DMS53 (cell line): ENCODE measurements around the gene TXNL4A.

Source experiments
- DNase-seq: peaks from one replicate; lab custom pipeline; 2025; lab: John Stamatoyannopoulos, UW

TXNL4A gene

DNA sequence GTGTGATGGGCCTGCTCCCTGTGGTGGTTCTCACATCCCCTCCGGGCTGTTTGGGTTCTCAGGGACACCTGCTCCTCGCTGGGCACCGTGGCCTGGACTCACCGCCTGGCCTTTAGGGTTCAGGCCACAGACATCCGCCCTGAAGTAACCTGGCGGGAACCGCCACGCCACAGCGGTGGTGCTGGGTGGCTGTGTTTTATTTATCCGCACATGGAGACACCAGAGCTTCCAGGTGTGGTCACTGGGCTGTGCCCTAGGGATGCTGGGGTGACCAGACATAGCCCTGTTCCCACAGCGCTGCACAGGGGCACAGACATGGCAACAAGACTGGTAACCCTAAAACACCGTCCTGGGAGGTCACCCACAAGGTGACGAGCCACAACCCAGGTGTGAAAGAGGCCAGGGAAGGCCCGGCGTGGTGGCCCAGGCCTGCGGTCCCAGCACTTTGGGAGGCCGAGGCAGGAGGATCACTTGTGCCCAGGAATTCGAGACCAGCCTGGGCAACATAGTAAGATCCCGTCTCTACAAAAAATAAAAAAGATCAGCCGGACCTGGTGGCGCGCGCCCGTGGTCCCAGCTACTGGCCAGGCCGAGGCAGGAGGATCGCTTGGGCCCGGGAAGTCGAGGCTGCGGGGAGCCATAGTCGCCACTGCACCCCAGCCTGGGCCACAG lies 24.6 kb downstream of the TXNL4A start:
- DNase-seq = no peak

DNA sequence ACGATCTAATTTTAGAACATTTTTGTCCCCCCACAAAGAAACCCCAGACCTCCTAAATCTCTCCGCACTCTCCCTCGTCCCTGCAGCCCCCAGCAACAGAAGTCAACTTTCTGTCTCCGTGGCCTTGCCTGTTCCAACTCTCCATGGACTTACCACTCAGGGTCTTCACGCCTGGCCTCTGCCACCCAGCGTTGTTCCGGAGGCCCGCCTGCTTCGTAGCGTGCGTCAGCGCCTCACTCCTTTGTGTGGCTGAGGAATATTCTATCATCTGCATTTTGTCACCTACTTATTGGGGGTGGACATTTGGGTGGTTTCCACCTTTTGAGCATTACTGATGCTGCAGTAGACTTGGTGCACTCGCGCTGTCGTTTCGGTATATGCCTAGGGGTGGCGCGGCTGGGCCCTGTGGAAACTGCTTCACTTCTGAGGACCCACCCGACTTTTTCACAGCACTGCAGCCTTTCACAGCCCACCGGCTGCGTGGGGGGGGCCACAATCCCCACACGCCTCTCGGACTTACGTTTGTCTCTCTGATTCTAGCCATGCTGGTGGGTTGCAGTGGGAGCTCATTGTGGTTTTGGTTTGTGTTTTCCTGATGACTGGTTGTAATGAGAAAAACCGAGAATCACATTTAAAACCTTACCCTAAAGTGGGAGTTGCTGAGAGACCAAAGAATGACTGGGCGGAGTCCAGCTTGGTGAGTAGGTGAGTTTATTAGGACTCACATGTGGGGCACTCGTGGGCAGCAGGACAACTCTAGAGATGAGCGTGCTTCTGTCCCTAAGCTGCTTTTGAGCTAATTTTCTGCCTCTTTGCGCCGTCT lies 25.3 kb downstream of the TXNL4A start:
- no peak for DNase-seq

DNA sequence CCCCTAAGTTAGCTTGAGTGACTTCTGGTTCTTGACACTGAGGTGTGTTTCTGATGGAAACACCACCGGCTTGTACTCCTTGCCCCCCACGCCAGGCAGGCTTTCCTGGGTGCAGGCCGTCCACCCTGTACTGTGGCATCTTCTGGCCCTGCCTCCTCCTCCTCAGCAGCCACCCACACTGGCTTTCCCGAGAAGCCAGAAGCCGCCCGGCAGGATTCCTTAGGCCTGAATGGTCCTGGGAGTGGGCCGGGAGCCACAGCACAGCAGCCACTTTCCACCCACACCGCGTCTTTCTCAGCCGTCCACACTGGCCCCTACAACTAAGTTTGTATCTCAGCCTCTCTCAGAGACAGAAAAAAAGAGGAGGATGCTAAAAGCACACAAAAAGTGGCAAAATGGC lies 26.1 kb downstream of the TXNL4A start:
- no peak for DNase-seq

DNA sequence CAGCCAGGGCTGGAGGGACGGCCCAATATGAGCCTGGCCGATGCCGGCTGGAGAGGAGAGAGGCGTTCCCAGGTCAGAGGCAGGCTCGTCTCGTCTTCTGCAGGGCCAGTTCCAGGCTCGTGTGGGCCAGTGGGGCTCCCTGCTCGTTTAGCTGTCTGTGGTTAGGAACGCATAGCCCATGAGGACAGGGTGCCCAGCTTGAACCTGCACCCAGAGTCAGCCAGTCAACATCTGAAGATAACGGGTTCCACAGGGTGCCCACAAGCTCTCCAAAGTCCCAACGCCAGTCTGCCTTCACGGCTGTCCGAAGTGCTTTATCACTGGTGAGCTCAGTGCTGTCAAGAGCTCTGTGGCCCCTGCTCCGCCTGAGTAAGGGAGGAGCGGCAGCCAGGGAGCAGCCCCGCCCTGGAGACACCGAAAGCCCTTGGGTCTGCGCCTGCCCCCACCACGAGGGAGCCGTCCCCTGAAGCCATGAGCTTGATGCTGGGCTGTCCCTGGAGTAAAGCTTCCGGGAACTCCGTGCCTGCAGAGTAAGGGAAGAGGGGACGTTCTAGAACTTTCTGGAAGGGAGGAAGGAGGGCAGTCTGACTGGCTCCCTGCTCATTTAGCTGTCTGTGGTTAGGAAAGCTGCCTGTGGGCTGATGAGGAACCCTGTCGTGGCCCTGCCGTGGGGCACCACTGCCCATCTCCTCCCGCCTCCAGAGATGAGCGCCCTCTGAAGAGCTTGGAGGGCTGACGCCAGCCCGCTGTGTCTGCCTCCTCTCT lies 26.7 kb downstream of the TXNL4A start:
- no peak for DNase-seq

DNA sequence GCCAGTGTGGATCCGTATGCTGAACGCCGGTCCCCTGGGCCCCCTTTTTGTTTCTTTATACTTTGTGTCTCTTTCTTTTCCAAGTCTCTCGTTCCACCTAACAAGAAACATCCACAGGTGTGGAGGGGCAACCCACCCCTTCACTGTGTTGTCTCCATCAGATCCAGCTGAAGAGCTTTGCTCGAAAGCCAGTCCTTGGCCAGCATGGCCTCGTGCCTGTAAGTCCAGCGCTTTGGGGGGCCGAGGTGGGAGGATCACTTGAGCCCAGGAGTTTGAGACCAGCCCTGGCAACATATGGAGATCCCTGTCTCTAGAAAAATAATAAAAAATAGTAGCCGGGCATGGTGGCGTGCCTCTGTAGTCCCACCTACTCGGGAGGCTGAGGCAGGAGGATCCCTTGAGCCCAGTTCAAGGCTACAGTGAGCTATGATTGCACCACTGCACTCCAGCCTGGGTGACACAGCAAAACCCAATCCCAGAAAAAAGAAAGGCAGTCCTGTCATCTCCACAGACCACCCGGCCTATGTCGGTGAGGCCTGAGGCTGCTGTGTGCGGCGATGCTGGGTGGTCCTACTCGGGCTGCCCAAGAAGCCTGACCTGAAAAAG lies 27.3 kb downstream of the TXNL4A start:
- DNase-seq = no peak

DNA sequence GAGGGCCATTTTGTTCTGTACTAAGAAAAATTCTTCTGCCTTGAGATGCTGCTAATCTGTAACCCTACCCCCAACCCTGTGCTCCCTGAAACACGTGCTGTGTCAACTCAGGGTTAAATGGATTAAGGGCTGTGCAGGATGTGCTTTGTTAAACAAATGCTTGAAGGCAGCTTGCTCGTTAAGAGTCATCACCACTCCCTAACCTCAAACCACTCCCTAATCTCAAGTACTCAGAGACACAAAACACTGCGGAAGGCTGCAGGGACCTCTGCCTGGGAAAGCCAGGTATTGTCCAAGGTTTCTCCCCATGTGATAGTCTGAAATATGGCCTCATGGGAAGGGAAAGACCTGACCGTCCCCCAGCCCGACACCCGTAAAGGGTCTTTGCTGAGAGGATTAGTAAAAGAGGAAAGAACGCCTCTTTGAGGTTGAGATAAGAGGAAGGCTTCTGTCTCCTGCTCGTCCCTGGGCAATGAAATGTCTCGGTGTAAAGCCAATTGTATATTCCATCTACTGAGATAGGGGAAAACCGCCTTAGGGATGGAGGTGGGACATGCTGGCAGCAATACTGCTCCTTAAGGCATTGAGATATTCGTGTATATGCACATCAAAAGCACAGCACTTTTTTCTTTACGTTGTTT lies 28.1 kb downstream of the TXNL4A start:
- peak; percentile 64 for DNase-seq

DNA sequence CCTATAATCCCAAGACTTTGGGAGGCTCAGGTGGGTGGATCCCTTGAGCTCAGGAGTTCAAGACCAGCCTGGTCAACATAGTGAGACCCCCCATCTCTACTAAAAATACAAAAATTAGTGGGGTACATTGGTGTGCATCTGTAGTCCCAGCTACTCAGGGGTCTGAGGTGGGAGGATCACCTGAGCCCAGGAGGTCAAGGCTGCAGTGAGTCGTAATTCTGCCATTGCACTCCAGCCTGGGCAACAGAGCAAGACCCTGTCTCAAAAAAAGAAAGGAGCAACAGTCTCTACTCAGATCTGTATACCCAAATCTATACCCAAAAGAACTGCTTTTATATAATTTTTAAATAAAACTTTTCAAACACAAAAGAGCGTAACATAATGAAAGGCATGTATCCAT lies 29.4 kb downstream of the TXNL4A start:
- no peak for DNase-seq

DNA sequence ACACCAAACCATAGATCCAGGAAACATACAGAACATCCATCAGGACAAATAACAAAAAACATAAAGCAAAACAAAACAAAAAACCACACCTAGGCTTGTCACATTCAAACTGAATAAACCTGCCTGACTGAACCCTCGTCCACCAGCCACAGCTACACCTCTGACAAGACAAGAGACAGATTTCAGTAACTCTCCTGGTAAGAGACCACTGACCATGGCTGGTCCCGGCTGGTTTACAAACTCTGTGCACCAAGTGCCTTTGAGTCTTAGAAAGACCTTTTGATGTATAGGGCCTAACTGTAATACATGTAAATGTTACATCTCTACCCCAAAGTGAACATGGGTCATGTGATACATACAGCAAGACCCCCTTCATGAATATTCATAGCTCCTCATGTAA lies 32.1 kb downstream of the TXNL4A start:
- DNase-seq = no peak

DNA sequence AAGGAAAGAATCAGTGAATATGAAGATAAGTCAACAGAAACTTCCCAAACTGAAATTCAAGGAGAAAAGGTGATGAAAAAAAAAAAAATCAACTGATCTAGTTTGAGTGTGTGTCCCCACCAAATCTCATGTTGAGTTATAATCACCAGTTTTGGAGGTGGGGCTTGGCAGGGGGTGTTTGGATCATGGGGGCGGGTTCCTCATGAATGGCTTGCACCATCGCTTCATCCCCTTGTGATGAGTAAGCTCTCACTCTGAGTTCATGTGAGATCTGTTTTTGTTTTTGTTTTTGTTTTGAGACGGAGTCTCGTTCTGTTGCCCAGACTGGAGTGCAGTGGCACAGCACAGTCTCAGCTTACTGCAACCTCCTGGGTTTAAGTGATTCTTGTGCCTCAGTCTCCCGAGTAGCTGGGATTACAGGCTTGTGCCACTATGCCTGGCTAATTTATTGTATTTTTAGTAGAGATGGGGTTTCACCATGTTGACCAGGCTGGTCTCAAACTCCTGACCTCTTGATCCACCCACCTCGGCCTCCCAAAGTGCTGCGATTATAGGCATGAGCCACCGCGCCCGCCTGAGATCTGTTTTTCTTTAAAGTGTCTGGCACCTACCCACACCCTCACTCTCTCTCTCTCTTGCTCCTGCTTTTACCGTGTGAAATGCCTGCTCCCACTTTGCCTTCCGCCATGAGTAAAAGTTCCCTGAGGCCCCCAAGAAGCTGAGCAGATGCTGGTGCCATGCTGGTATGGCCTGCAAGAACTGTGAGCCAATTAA lies 32.9 kb downstream of the TXNL4A start:
- no peak for DNase-seq

DNA sequence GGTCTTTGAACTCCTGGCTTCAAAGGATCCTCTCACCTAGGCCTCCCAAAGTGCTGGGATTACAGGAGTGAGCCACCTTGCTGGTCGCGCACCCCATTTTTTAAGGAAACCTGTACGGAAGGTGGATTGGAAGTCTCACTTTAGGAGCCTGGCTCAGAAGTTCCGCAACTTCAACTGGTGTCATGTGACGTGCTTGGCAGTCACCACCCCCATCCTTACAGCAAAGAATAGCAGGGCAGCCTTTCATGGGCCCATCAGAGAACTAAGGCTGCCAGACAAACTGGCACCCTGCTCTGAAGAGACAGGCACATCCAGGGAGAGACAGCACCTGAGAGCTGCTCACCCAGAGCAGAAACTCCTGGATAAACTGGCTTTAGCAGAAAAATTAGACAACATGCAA lies 33.6 kb downstream of the TXNL4A start:
- DNase-seq = no peak

DNA sequence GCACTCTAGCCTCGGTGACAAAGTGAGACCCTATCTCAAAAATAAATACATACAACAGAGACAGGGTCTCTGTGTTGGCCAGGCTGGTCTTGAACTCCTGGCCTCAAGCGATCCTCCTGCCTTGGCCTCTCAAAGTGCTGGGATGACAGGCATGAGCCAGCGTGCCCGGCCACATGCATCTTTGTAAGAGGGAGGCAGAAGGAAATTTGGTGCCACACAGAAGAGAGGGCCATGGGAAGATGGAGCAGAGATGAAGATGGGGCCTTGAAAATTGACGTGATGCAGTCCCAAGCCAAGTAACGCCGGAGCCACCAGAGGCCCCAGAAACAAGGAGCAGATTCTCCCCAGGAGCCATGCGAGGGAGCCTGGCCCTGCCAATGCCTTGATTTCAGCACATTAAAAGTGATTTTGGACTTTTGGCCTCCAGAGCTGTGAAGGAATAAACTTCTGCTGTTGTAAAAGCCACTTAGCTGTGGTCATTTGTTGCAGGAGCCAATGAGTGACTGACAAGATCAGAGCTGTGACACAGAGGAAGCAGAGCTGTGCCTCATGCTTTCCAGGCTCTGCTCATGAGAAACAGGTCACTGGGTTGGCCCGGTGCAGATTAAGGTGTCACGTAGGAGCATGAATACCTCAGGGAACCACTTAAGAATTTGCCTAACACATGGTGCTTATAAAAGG lies 34.3 kb downstream of the TXNL4A start:
- peak; percentile 34 for DNase-seq

DNA sequence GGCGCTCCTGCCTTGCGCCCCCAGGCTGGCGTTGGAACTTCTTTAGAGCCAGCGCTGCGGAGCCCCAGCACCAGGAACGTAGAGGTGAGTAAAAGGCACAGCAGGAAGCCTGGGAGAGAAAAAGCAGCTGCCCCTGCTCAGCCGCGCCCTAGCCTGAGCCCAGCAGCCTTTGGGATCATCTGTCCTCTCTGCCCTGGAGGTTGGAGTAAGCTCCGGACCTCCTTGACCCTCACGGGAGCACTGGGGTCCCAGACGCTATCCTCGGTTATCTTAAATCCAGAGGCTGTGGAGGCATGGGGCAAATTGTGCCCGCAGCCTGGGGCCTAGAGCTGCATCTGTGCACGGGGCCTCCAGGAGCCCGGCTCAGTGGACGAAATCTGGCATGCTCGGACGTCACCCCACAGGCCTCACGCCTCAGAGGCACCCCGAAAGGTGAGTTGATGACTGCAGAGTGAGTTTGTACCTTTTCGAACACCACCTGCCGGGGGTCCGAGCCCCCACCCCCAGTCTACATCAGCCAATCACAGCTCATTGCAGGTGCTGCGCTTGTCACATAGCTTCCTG lies 35.3 kb downstream of the TXNL4A start:
- peak; percentile 36 for DNase-seq

DNA sequence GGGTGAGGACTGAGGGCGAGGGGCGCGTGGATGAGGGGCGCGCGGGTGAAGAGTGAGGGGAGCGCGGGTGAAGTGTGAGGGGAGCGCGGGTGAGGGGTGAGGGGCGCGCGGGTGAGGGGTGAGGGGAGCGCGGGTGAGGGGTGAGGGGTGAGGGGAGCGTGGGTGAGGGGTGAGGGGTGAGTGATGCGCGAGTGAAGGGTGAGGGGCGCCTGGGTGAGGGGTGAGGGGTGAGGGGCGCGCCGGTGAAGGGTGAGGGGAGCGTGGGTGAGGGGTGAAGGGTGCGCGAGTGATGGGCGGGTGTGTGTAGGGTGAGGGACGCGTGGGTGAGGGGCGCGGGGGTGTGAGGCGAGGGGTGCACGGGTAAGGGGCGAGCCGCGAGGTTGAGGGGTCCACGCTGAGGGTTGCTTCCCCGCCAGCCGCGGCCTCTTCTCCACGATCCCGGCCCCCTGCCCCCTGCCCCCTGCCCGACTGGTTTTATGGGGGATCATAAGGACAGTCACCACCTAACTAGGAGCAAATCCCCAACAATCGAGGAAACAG lies 35.8 kb downstream of the TXNL4A start:
- no peak for DNase-seq

DNA sequence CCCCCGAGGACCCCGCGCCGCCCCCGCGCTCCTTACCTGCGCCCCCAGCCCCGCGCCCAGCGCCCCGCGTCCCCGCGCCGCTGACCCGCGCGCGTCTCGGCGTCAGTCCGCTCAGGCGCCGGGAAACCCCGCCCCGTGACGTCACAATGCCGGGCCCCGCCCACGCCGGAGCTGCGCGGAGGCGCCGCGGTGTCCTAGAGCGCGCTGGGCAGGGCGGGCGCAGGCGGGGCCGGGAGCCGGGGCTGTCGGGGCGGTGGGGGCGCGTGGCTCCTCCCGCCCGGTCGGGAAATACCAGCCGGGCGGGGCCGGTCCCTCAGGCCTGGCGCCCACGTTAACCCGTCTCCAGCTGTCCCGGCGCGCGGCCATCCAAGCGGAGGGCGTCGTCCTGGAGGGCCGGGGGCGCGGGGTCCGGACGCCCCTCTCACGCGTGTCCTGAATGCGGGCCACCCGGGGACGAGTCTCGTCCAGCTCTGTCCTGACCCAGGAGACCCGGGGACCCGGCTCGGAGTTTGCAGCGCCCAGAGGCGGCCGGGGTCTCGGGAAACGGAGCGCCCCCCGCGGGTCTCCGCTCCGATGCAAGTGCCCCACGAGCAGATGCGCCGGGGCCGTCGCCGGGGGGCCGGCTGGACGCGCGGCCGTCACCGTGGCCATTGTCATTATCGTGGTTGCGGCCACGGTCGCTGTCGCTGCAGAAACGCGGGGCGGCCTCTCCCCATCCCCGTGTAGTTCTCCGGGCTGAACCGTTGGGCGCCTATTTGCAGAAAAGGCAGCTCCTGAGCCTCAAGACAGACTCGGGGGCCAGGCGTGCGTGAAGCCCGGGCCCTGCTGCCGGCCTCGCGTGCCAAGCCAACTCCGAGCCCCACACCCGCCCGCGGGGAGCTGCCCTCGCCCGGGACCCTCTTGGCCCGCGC lies 36.6 kb downstream of the TXNL4A start, which contains the start of gene SLC66A2:
Gene SLC66A2, minus strand, starts transcription at position 109 of the 911 bp plus-strand sequence. CDS start 727 bp downstream, outside the sequence.
- peak; percentile 95 for DNase-seq

DNA sequence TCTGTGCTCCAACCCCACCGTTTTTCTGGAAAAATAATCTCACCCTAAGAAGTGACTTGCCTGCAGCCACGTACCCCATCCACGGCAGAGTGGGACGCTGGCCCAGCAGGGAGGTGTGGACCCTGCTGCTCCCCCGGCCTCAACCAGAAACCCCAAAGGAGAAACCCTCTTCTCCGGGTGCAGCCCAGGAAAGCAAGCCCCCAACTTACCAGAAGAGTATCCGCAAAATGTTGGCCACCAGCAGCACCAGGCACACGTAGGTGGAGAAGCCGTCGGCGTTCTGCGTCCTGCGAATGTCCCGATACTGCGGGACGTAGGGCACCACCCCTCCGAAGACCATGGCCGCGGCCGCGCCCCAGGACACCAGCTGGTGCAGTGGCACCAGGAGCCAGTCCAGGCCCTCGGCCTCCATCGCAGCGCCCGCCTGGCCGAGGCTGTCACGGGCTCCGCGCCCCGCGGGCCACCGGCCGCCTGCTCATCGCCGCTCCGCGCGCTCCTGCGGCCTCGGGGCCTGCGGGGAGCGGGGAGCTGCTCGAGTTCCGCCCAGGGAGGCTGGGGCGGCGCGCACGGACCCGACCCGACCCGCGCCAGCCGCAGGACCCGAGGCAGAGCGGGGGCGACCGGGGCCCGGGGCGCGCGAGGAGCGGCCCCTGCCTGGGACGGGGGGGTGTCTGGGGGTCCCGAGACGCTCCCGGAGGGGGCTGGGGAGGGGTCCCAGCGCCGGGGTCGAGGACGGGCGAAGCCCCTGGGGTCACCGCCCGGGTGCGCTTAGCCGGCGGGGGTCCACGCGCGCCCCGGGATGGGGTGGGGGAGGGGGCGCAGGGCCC lies 37.6 kb downstream of the TXNL4A start:
- peak; percentile 74 for DNase-seq

DNA sequence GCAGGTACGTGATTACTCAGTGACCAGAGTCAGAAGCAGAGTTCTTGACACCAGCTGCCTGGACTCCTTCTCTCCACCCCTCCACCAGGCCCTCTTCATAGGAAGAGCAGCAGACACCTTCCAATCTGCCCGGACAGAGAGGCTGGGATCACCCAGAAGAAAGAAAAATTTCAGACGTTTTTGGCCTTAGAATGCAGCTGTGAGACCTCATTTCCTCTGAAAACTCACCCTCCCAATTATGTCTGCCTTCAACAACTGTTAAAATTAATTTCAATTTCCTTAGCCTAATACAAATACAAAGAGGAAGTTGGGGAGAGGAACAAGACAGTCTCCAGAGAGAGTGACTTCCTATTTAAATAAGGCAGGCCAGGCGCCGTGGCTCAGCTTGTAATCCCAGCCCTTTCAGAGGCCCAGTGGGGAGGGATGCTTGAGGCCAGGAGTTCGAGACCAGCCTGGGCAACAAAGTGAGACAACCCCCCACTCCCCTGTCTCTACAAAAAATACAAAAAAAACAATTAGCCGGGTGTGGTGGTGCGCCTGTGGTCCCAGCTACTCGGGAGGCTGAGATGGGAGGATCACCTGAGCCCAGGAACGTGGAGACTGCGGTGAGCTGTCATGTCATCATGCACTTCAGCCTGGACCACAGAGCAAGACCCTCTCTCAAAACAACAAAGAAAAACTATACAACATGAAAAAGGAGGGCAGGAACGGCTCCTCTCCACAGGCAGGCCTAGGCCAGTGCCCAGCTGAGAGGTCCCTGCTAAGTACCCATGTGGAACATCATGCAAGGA lies 38.5 kb downstream of the TXNL4A start:
- DNase-seq = no peak
